Stimulated activated CD8-positive, alpha-beta memory T cell treated with anti-CD3 and anti-CD28 coated beads, Interleukin-2, amount 100 ng/mL, for 1 hour (primary cell): ENCODE data around the gene STAT5B.

ENCODE experiments used
- DNase-seq, 2 donors: peaks; one replicate each; pipeline ENCODE4 v3.0.0-alpha.2; 2020; ENCODE audit warnings: low read depth in 2 of 2

The STAT5B gene

DNA sequence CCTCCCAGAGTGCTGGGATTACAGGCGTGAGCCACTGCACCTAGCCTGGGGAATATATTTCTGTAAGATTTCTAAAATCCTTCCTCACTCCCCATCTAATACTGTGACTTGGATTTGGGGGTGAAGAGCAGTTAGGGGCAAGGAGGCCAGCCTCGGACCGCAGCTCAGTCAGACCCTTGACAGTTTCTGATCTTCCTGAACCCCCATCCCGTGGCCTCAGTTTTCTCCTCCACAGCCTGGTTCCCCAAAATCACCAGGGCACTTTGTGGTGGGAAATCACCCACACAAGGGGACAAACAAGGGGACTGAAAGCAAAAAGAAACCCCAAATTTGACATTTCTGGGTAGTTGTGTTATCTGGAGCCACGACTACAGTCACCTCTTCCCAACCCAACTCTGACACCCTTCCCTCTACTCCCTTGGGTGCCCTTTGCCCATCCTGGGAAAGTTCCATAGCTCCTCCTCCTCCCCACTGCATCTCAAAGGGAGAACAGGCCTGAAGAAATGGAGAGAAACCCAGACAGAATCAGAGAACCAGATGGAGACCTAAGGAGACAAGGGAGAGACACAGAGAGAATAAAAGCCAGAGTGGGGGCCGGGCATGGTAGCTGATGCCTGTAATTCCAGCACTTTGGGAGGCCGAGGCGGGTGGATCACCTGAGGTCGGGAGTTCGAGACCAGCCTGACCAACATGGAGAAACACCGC is 9.3 kb upstream of the STAT5B start:
- DNase-seq, result no peak

DNA sequence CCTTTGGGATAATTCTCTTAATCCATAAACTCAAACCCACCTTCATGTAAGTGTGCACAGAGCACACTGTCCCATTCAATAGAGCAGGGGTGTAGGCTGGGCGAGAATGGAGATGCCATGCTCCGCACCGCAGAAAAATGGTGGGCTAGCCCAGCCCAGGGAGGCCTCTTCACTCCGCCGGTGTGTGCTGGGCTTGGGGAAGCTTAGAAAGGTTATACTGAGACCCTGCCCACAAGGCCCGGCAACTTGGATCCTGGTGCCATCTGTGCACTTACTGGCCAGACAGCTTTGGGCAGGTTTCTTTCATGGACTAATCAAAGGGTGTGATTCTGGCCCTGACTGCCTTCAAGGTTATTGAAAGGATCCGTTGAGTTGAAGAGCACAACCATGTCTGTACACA is 8.4 kb upstream of the STAT5B start:
- no peak for DNase-seq

DNA sequence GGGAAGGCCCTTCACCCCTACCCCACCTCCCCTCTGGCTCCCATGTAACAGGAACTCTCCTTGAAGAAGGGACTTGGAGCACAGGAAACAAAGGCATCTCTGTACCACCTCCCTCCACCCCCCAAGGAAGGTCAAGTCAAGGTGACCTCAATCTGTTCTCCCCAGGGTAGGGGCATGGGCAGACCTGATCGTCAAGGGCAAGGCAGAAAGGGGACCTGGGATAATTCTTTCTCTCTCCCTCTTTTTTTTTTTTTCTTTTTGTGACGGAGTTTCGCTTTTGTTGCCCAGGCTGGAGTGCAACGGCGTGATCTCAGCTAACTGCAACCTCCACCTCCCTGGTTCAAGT is 7.8 kb upstream of the STAT5B start:
- DNase-seq, result no peak

DNA sequence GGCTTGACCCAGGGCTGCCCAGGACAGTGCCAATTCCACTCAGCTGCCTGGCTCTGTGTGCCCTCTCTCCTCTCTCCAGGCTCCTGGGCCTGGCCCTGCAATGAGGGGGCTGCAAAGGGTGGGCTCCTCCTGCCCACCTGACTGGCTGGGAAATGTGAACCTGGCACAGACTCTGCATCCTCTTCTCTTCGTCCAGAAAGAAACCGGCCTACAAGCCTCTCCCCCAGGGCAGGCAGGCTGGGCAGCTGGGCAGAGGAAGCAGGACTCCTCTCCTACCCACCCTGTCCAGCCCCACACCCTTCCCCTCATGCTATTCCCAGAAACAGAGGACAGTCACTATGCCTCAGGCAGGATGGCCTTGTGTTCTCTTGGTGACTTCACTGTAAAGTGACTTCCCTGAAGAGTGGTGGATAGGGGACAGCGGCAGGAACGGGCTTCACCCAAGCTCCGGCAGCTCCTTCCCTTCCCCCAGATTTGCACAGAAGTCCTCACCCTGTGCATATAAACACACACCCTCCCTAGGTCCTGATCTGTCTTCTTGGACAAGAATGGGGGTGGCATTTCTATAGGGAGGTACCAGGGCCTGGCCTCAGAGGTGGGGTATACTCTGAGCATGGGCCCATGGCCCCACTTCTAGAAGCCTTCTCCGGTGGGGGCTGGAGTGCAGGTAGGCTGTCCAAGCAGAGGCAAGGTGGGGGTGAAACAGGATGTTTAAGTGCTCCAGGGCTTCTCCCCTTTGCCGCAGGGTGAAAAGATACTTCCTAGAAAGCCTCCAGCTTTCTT is 7.2 kb upstream of the STAT5B start:
- DNase-seq, result no peak

DNA sequence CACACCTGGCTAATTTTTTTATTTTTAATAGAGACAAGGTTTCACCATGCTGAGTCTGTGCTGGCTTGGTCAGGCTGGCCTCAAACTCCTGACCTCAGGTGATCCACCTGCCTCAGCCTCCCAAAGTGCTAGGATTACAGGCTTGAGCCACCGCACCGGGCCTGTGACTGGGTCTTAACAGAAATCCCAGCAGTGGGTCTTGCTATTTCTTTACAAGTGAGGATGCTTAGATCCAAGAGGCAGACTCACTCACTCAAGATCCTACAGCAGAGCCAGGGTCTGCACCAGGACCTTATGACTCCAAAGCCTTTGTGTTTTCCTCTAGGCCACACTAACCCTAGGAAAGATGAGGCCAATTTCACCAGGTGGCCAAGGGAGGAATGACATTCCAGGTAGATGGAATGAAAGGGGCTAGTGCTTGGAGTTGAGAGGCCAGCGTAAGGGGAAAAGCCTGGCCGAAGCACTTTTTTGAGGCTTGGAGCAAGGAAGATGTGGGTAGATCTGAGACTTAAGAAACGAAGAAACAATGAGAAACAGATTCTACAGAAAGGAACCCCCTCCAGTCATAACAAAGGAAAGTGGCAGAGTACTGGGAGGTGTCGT is 6.4 kb upstream of the STAT5B start:
- DNase-seq, result no peak

DNA sequence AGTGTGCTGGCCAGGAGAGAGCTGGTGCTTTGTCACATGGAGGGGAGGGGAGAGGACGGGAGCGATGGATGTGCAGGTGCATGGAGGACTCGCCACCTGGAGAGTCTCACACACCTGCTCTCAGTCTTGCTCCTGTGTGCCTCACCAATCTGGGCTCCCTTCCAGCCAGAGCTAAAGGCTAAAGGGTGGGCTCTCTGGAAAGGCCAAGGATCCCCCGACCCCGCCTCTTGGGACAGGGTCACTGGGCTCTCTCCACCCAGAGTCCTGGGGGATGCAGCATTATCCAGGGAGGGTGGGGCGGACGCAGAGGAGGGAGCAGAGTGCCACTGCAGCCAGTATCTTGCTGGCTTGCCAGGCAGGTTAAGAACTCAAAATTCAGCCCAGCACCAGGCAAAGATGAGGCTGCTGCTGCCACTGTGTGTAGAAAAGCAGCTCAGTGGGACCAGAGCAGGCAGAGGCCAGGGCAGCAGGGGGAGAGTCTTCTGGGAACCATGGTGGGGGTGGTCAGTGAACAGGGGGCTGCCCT is 5.4 kb upstream of the STAT5B start:
- no peak for DNase-seq

DNA sequence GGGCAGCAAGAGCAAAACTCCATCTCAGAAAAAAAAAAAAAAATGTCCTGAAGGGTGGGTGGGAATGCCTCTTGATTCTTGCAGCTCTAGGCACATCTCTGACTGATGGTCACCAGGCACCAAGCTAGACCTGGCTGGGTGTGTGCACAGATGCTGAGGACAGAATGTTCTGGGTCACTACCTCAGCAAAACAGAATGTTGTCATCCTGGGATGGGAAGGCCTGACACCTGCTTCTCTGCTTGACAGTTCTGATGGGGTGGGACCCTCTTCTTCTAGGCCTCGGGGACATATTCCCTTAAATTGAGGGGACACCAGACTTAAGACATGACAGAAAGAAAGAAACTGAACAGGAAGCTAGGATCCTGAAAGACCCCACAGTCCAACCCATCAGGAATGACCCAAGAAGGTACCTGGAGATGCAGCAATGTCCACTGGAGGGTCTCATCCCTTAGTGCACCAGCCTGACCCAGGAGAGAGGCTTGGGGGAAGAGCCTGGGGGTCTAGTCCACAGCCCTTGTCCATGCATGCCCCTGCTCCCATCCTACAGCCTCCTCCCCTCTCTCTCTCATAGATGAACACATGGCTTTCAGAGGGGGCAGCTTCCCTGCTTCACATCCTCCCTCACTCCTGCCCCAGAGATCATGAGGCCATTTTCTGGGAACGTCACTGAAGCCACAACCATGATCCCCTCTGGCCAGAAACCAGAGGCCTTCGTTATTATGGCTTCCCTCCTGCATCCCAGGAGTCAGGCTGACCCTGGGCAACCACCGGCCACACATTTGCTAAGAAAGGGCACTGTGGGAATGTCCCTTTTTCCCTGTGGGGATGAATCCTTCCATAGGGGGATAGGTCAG is 3.8 kb upstream of the STAT5B start:
- no peak for DNase-seq

DNA sequence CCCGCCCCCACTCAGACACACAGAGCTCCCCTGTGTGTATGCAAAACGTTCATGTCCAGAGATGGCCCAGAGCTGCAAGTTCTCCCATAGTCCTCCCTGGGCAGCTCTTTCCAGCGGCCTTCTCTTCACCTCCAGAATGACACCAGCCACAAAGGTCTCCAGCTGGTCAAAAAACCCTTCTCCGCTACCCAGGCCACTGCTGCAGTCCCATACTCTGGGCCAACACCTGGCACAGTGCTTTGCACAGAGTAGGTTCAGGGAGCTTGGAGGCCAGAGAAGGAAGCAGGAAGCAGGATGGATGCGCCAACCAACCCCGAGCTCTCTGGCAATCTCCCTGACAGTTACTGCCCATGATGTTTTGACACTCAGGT is 1.1 kb upstream of the STAT5B start:
- DNase-seq, result no peak

DNA sequence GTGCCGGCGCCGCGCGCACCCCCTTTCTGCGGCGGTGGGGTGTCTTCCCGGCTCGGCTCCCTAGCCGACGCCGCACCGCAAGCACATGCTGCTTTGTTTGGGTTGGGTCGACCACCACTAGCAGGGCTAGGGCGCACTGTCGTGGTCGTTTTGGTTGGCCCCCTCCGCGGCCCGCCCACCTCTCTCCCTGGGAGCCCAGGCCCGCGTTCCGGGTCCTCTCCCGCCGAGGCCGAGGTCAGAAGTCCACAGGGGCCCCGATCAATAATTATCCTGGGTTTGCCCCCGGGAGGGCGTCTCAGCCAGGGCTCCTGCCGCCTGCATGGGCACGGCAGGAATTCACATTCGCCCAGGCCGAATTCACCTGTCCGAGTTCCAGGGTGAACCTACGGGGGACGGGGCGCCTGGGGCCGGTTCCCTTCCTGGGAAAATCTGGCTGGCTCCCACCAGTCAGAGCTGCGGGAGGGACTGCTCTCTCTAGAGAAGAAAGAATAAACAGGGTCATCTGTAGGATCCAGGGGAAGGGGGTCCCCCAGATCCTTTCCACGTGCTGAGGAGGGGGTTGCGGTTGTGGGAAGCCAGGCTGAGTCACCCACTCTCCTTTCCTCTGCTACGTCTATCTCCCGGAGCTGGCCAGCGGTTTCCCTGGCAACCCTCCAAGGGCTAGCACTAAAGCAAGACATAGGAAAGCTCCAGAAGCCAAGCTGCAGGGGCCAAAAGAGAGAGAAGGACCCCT is 584 bp upstream of the STAT5B start:
- DNase-seq, result no peak

DNA sequence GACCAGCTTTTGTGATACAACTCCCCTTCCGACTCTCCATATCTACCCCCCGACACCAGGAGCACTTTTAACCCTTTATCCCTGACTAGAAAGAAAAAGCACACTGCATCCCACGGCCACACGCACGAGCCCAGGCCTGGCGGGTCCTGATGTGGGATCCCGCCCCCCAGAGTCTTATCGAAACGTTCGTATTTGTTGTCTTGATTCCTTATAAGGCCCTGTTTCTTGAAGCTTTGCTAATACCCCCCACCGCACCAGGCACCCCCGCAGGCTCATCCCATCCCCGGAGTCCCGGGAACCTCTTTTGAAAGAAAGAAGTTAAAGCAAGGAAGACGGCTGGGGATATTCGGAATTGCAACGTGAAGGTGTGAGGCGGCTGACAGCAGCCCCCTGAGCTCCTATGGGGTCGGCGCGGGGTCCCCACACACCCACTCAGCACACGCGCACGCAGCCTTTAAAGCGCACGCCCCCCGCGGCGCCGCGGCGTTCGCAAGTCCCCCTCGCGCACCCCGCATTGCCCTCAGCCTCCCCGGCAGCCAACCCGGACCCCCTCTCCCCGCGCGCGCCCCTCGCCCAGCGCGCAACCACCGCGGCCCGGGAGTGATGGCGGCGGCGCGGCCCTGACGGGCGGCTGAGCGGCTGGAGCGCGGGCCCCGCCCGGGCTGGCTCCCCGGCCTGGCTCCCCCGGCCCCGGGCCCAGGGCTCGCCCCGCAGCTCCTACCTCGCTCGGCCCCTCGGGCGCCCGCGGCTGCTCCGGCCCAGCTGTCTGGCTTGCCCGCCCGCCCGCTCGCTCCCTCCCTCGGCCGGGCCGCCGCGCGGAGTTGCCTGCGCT is 448 bp downstream of the STAT5B start:
- no peak for DNase-seq

DNA sequence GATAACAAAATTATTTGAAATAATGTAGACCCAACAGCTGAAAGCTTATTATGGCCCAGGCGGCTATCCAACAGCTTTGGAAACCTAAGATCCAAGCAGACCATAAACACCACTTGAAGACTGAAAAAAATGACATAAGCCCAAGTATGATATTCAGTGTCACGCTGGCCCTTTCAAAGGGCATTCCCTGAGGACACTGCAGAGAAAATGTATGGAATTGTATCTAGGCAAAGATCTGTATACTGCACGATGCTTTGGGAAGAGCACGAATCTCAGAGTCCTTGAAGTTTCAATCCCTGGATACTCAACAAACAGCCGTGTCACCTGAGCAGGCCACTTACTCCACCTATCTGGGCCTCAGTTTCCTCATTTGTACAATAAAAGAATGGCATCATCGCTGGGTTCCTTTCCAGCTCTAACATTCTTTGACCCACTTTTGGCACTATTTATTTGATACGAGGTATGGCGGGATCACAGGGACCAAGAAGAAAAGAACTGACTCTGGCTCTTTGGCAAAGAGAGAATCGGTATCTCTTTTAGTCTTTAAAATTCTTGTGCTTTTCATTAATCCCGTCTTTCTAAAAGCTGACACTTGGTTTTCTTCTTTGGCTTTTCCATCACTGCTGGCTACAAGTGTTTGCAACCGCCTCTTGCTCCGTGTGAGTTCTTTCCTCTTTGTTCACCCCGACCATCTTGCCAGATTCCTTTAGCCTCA is 1.2 kb downstream of the STAT5B start:
- no peak for DNase-seq

DNA sequence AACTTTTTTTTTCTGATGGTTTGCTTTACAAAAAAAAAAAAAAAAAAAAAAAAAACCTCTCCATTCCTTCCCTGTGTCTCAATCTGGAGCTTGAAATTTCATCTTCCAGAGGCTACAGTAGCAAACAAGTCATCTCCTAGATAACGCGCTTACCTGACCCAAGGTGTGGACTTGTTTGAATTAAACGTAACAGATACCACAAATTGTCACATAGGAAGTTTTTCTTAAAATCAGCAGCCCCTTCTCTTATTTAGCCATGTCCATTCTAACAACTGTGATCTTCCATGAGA is 2.0 kb downstream of the STAT5B start:
- no peak for DNase-seq

DNA sequence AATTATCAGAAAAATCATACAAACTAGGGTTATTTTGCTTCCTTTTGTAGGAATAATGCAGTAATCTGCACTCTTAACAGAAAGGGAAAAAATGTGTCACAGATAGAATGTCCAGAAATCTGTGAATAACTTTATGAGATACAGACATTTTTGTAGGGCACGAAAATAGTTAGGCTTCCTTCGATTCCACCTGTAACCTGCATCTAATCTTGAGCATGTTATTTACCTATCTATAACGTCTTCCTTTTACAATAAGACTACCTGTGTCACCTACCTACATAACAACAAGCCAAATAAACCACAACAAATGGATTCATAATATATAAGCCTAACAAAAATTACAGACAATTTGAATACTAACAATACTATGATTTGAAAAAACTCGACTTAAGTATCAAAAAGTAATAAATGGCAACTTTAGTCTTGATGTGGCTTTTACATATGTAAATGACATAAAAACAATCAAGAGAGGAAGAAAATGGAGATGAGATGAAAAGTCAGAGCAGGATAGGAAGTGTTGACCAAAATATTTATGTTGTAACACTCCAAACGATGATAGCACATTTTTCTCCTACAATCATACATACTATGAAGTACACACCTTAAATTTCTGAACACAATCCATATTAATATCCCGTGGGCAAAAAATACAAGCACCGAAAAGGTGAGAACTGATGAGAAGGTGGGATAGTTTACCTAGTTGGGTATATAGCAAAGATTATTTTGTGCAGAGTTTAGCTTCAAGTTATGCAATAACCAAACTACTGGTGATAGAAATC is 2.5 kb downstream of the STAT5B start:
- no peak for DNase-seq

DNA sequence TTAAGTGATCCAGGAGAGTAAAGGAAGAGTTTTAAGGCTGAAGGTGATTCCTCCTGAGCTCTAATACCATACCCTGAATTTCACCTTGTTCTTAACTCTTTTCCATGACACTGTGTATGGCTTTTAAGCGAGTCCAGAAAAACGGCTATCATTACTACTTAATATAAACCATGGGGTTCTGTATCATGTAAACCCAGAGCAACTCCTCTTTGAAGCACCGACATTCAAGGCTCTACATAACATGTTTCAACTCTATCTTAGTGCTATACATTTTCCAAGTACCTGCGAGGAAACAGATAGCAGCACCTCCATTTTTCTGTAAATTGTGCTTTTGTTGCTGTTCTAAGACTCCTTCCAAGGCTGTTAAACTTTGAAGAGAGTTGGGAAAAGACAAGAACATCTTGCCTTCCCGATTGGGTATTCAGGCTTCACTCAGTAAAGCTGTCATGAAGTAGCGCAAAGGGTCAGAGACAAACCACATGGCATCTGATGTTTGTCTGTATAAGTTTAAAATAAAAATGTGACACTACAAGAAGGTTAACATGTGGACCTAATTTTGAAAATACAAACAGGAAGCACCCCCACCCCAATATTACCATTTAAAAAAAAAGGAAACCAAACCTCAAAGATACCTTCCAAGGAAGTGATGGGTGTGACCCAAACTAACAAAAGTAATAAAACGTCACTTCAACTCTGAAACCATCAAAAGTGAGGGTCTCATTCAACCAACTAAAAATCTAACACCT is 3.9 kb downstream of the STAT5B start:
- no peak for DNase-seq

DNA sequence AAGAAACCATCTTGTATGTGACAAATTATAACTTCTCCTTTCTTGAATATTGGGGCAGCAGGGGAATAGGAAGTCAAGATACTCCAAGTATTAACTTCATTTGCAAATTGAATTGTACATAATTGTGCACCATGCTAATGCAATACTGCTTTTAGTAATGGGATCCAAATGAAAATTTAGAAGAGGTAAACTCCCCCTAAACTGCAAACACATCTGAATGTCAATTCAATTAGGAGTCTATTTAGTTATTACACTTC is 4.5 kb downstream of the STAT5B start:
- DNase-seq, result no peak

DNA sequence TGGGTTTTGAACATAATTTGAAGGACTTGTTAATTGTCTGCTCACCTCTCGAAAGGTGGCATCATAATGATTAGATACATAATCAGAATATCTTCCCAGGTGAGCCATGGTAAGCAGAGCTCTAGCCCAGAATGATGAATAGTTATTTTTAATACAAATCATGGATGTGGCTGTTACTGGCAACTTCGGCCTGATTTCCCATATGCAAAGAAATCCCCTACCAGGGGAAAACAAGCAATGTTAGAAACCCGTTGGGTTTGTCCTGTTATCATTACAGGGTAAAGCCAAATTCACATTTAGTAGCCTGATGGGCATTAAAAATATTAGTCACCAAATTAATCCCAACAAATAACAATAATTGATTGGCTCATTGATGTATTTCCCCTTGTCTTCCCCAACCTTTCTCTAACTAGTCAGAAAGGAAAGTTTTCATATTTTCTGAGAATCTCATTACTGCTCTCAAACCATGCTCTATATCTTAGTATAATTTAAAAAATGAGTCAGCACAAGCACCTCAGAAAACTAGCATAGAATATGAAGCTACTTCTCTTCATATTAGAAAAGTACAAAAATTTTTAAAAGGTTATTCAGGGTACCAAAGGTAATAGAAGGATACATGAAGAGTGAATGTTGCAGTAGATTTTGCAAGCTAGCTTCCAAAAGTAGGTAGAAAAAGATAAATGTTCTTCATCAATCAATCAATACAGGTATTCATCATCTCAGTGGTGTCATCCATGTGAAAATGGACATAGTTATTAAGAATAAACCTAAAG is 5.0 kb downstream of the STAT5B start:
- no peak for DNase-seq

DNA sequence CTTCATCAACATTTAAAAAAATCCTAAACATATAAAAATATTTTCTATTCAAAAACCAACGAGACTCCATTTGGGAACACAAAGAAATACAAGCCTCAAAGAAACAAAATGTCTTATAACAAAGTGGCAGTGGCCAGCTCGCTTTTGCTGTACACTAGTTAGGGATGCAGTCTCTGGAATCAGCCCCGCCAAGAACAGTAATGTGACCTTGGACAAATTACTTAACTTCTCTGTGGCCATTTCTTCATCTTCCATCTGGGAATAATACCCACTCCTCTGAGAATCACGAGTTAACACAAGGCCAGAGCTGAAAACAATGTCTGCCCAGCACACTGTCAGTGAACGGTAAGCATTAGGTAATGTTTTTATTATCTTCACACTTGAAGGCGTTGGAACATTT is 5.6 kb downstream of the STAT5B start:
- no peak for DNase-seq

DNA sequence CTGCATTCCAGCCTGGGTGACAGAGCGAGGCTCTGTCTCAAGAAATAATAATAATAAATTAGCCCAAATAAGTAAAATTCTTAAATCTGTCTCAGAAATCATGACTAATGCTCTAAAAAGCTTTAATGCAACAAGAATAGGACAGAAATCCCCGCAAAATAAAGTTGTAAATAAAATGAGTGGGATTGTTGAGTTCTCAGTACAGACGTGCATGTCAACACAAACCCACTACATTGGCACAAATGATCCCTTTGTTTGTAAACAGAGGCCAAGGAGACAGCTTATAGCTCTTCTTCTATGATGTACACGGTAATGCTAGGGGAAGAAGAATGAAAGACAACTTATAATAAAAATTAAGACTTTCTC is 6.0 kb downstream of the STAT5B start:
- DNase-seq, result no peak
